Metanephros (tissue), 1 donor: ENCODE results near the gene OR6V1. TPM values are rescaled to one million over a fixed set of nuclear protein-coding genes. Genes with fewer than 3 reads are reported as not detected.

Source experiments
- total RNA-seq: library from RNA; depleted of rRNA; stranded (reverse); fragments of >200 nt; gene quantifications from one replicate; pipeline ENCODE4 v1.2.3, GENCODE V29; 2014

Gene OR6V1
- not detected for total RNA-seq

DNA sequence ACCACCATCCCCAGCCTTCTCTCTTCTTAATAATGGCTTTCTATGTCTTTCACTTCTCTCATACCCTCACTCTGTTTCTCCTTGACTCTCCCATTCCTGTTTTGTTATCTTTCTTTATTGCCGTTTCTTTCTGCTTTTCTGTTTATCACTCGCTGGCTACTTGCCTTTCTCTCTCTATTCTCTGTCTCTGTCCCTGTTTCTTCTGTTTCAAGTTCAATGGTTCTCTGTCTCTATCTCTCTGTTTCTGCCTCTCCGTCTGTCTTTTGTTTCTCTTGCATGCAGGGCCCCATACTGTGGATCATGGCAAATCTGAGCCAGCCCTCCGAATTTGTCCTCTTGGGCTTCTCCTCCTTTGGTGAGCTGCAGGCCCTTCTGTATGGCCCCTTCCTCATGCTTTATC lies at the start of gene OR6V1:
TSS of gene OR6V1 (plus strand) at position 301 of the 400 bp plus-strand sequence. CDS start at position 301, 0 bp downstream.

GRCh38 chr7:143027032-143027431 lies 25.1 kb upstream of the OR6V1 start, which contains the start of gene OR9A2:
Gene OR9A2 (minus strand): TSS chr7:143027132. CDS start chr7:143027132, 0 bp downstream.

Other genes with a start within 250 kb of the OR6V1 start
- gene EPHB6, start 197.3 kb upstream of the OR6V1 start, total RNA-seq: 17.6 TPM
- gene TRPV6, start 166.6 kb upstream of the OR6V1 start, total RNA-seq: 5.2 TPM
- 1.1 TPM for gene TRPV5, start 118.6 kb upstream of the OR6V1 start, total RNA-seq
- not detected for gene LLCFC1, start 112.9 kb upstream of the OR6V1 start, total RNA-seq
- 3.2 TPM for gene KEL, start 90.0 kb upstream of the OR6V1 start, total RNA-seq
- gene OR9A2, start 25.2 kb upstream of the OR6V1 start, total RNA-seq: 0.53 TPM
- not detected for gene PIP, start 79.7 kb downstream of the OR6V1 start, total RNA-seq
- not detected for gene TAS2R39, start 131.1 kb downstream of the OR6V1 start, total RNA-seq
- gene TAS2R40, start 169.7 kb downstream of the OR6V1 start, total RNA-seq: not detected
- 149 TPM for gene GSTK1, start 211.1 kb downstream of the OR6V1 start, total RNA-seq
- gene TMEM139, start 232.6 kb downstream of the OR6V1 start, total RNA-seq: 18.1 TPM
- gene CASP2, start 236.0 kb downstream of the OR6V1 start, total RNA-seq: 27.9 TPM